Fibroblast of mammary gland (primary cell): ENCODE data around the gene PLAAT4.

Experiments used
- DNase-seq: peaks from one replicate; pipeline ENCODE4 v3.0.0-alpha.2; 2010; ENCODE audit warnings: low read depth
- H3K4me3 ChIP-seq: 2 replicates; pipeline ENCODE4 v1.5.1; 2011; ENCODE audit warnings: low read depth, mild to moderate bottlenecking, low read length, moderate library complexity; ENCODE audit not compliant: control insufficient read depth
- CTCF ChIP-seq: conservative IDR thresholded peaks from 2 replicates; pipeline ENCODE4 v1.5.1; 2011; ENCODE audit warnings: low read depth, low read length, inconsistent platforms; ENCODE audit not compliant: control insufficient read depth, insufficient read depth

The PLAAT4 gene

GRCh38 chr11:63551889-63552266 is 15.3 kb downstream of the PLAAT4 start:
- TF ChIP-seq CTCF: no peak
- no peak for DNase-seq
- H3K4me3 ChIP-seq: no peak overlapping the region

GRCh38 chr11:63552921-63553320 is 16.3 kb downstream of the PLAAT4 start:
- no peak for DNase-seq
- H3K4me3 ChIP-seq: no peak overlapping the region
- no peak for TF ChIP-seq CTCF

- TF ChIP-seq CTCF: no peak
- DNase-seq: peak; percentile 10
- no peak overlapping the region for H3K4me3 ChIP-seq
These were observed 17.2 kb downstream of the PLAAT4 start for GRCh38 chr11:63553759-63554158.

- TF ChIP-seq CTCF: no peak
- H3K4me3 ChIP-seq: no peak overlapping the region
- DNase-seq: no peak
These were observed 18.2 kb downstream of the PLAAT4 start for GRCh38 chr11:63554877-63555223.

GRCh38 chr11:63556404-63557013 is 19.9 kb downstream of the PLAAT4 start:
- no peak overlapping the region for H3K4me3 ChIP-seq
- DNase-seq: no peak
- no peak for TF ChIP-seq CTCF

- no peak for TF ChIP-seq CTCF
- no peak for DNase-seq
- H3K4me3 ChIP-seq: no peak overlapping the region
These were observed 21.0 kb downstream of the PLAAT4 start for GRCh38 chr11:63557570-63557969.
